Tibial nerve (tissue), 4 donors: ENCODE results near the gene PELO. TPM values are rescaled to one million over a fixed set of nuclear protein-coding genes. Genes with fewer than 3 reads are reported as not detected.
A peak's percentile ranks its signal among the peaks of the same experiment; 100 is the strongest.

ENCODE experiments used
- DNase-seq, 2 donors: peaks; one replicate each; pipeline ENCODE4 v3.0.0-alpha.2; 2019; ENCODE audit warnings: low spot score in 2 of 2
- H3K27ac ChIP-seq, 4 donors: fragments of 200-600 bp; sonication (generic) in 3 of 4; one replicate each; pipeline ENCODE4 v1.5.1; 2017 to 2019; ENCODE audit warnings: mild to moderate bottlenecking in 1 of 4
- H3K27me3 ChIP-seq, 2 donors: fragments of 200-600 bp; sonication (generic) in 1 of 2; one replicate each; pipeline versions ENCODE4 v1.5.1 to v1.6.0; 2017 to 2019
- H3K36me3 ChIP-seq, 3 donors: fragments of 200-600 bp; sonication (generic); one replicate each; pipeline ENCODE4 v1.5.1; 2018 to 2019
- H3K4me1 ChIP-seq, 4 donors: fragments of 200-600 bp; sonication (generic) in 3 of 4; one replicate each; pipeline ENCODE4 v1.5.1; 2017 to 2019
- H3K4me3 ChIP-seq, 4 donors: fragments of 200-600 bp; sonication (generic) in 3 of 4; one replicate each; pipeline ENCODE4 v1.5.1; 2017 to 2019; ENCODE audit warnings: mild to moderate bottlenecking in 1 of 4, moderate library complexity in 1 of 4
- H3K9me3 ChIP-seq, 4 donors: fragments of 200-600 bp; sonication (generic) in 3 of 4; one replicate each; pipeline ENCODE4 v1.5.1; 2017 to 2019
- CTCF ChIP-seq, 5 experiments: fragments of 200-600 bp in 3 of 5; fragments of 450-650 bp in 2 of 5; sonication (generic) in 3 of 5; IDR thresholded peaks; one replicate each; pipeline ENCODE4 v1.5.1; 2016 to 2019; ENCODE audit warnings: antibody characterized with exemption in 5 of 5, mild to moderate bottlenecking in 3 of 5, moderate library complexity in 2 of 5
- EP300 ChIP-seq, 2 donors: sonication (generic); formaldehyde crosslinking; IDR thresholded peaks; one replicate each; pipeline ENCODE4 v1.6.1; 2017; ENCODE audit warnings: antibody characterized with exemption in 2 of 2, mild to moderate bottlenecking in 1 of 2
- POLR2A ChIP-seq, 2 donors: fragments of 450-650 bp; IDR thresholded peaks; one replicate each; pipeline ENCODE4 v1.6.1; 2017; ENCODE audit warnings: antibody characterized with exemption in 2 of 2, mild to moderate bottlenecking in 2 of 2, moderate library complexity in 2 of 2
- WGBS, 2 donors: methylation state at CpG; one replicate each; pipeline ENCODE4 v1.1.5; 2018; 5-methylcytosine and 5-hydroxymethylcytosine counted together
- total RNA-seq, 4 donors: library from RNA; depleted of rRNA; stranded (reverse); fragments of >200 nt; gene quantifications; one replicate each; pipeline ENCODE4 v1.1.0, GENCODE V29; 2016

Gene PELO
- total RNA-seq, 4 donors from 2014 or later = 8.4 to 17.8 (median 16.6) TPM

GRCh38 chr5:52807037-52807436, 19.3 kb downstream of the PELO start:
- Histone ChIP-seq H3K27me3 (no peaks in the 10 kb centered on the region), H3K9me3 (no peaks in the 10 kb centered on the region), H3K4me1 (peaks cover 0 to 81% (median 19%) of the 10 kb centered on the region in 4 donors), H3K36me3 (peaks cover 0 to 10% (median 0%) of the 10 kb centered on the region in 3 donors), H3K27ac (no peak overlapping the region), H3K4me3 (no peak overlapping the region)
- no peak for DNase-seq
- TF ChIP-seq EP300 (IDR thresholded peaks at IDR 0.05) (no peak), CTCF (IDR thresholded peaks at IDR 0.05) (no peak), POLR2A (IDR thresholded peaks at IDR 0.05) (no peak)

- Histone ChIP-seq H3K36me3 (peaks cover 0 to 10% (median 0%) of the 10 kb centered on the region in 3 donors), H3K9me3 (no peaks in the 10 kb centered on the region), H3K27ac (peak overlapping the region in 1 of 4 donors; percentile 51), H3K4me1 (peaks cover 0 to 74% (median 13%) of the 10 kb centered on the region in 4 donors), H3K27me3 (no peaks in the 10 kb centered on the region), H3K4me3 (no peak overlapping the region)
- no peak for DNase-seq
- TF ChIP-seq CTCF (IDR thresholded peaks at IDR 0.05) (no peak), EP300 (IDR thresholded peaks at IDR 0.05) (no peak)
These were observed 20.0 kb downstream of the PELO start for GRCh38 chr5:52807723-52808122.

DNA sequence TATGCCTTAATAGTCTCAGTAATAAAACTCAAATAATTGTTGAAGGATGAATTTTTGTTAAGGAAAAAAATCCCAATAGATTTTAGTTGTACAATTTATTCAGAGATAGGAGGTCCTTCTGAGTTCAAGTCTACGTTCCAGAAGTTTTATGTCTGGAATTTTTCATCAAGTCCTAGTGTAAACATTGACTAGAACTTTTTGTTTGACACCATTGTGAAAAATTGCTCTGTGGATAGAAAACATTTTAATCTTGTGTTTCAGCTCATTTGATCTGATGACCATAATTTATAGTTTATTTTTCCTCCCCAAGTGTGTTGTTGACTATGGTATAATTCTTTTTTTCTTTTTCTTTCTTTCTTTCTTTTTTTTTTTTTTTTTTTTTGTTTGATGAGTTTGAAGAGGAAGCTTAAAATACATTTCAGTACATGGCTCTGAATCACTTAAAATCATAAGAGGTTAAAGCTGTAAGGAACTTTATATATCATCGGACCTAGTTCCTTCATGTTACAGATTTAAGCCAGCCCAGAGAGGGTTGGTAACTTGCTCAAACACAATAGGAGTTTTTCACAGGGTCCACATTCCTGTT, 20.7 kb downstream of the PELO start:
- H3K4me1 ChIP-seq = peaks cover 0 to 69% (median 11%) of the 10 kb centered on the region in 4 donors
- 37 to 48% methylated on average over 2 of the region's 2 CpGs for WGBS, 2 donors
- peak overlapping the region in 1 of 4 donors; percentile 51 for H3K27ac ChIP-seq
- no peak overlapping the region for H3K4me3 ChIP-seq
- TF ChIP-seq EP300 (IDR thresholded peaks at IDR 0.05) (no peak), CTCF (IDR thresholded peaks at IDR 0.05) (no peak), POLR2A (IDR thresholded peaks at IDR 0.05) (no peak)
- peaks cover 0 to 9% (median 0%) of the 10 kb centered on the region in 3 donors for H3K36me3 ChIP-seq
- H3K27me3 ChIP-seq = no peaks in the 10 kb centered on the region
- no peak for DNase-seq
- no peaks in the 10 kb centered on the region for H3K9me3 ChIP-seq

DNA sequence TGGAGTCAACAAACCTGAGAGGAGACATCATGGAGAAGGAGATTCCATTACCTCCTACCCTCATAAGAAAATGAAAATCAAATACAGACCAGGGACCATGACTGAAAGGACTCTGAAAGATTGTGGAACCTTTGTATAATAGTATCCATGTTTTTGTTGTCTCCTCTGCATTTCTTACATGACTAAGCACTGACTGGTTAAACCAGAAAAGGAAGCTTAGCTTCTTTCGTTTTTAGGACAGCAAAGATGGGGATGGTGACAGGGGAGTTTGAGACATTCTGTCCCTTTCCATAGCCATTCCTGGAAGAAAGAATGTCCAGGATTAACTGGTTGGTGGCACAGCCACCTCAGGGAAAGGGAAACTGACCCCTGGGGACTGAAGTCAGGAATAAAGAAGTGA, 22.2 kb downstream of the PELO start:
- no peak for TF ChIP-seq CTCF (IDR thresholded peaks at IDR 0.05)
- no peak for TF ChIP-seq EP300 (IDR thresholded peaks at IDR 0.05)
- no peak for TF ChIP-seq POLR2A (IDR thresholded peaks at IDR 0.05)
- H3K4me1 ChIP-seq = peaks cover 0 to 69% (median 11%) of the 10 kb centered on the region in 4 donors

GRCh38 chr5:52810426-52810825, 22.7 kb downstream of the PELO start:
- no peak for DNase-seq
- H3K4me1 ChIP-seq = peaks cover 0 to 65% (median 11%) of the 10 kb centered on the region in 4 donors
- H3K4me3 ChIP-seq = no peak overlapping the region
- H3K9me3 ChIP-seq = no peaks in the 10 kb centered on the region
- H3K27me3 ChIP-seq = no peaks in the 10 kb centered on the region
- H3K27ac ChIP-seq = peak overlapping the region in 2 of 4 donors; percentile 50 to 66
- no peak for TF ChIP-seq EP300 (IDR thresholded peaks at IDR 0.05)
- TF ChIP-seq POLR2A (IDR thresholded peaks at IDR 0.05) = no peak
- TF ChIP-seq CTCF (IDR thresholded peaks at IDR 0.05) = no peak
- no peaks in the 10 kb centered on the region for H3K36me3 ChIP-seq
- 38 to 84% methylated on average over 1 of the region's 1 CpG for WGBS, 2 donors

More for the DNA sequence above, 22.2 kb downstream of the PELO start:
- DNase-seq = no peak
- 48 to 57% methylated on average over 1 of the region's 1 CpG for WGBS, 2 donors
- H3K9me3 ChIP-seq = no peaks in the 10 kb centered on the region
- no peaks in the 10 kb centered on the region for H3K27me3 ChIP-seq
- H3K36me3 ChIP-seq = no peaks in the 10 kb centered on the region
- no peak overlapping the region for H3K4me3 ChIP-seq
- H3K27ac ChIP-seq = peak overlapping the region in 2 of 4 donors; percentile 50 to 66
